RWPE1 (cell line): ENCODE measurements around the gene MTUS2.

Experiments
- CTCF ChIA-PET: fragments of 350-600 bp; sonication (Branson Sonifier 250); formaldehyde crosslinking; extraction: SDS; loops from one replicate; lab custom pipeline; 2021; lab: Yijun Ruan, JAX
- POLR2A ChIA-PET: fragments of 400-600 bp; formaldehyde crosslinking; extraction: SDS; loops from one replicate; lab custom pipeline; 2020; ENCODE audit warnings: antibody characterized with exemption; ENCODE audit not compliant: low non-redundant PET; lab: Yijun Ruan, JAX
- DNase-seq: peaks from one replicate; pipeline ENCODE4 v3.0.0; 2012; ENCODE audit warnings: low spot score
- H3K27ac ChIP-seq: fragments of 450-650 bp; 2 replicates; pipeline ENCODE4 v1.5.1; 2017
- CTCF ChIP-seq: fragments of 450-650 bp; conservative IDR thresholded peaks from 2 replicates; pipeline ENCODE4 v1.5.1; 2017; ENCODE audit warnings: low read depth, mild to moderate bottlenecking

MTUS2 gene

GRCh38 chr13:29301027-29301426 lies 480.9 kb downstream of the MTUS2 start:
- ChIA-PET CTCF (no interaction called here), POLR2A (no interaction called here)
- DNase-seq = no peak
- no peak for TF ChIP-seq CTCF
- H3K27ac ChIP-seq = no peak overlapping the region

- no peak for DNase-seq
- no peak for TF ChIP-seq CTCF
- H3K27ac ChIP-seq = no peak overlapping the region
- ChIA-PET CTCF (no interaction called here), POLR2A (no interaction called here)
Measured at GRCh38 chr13:29304148-29304547, 484.0 kb downstream of the MTUS2 start.

- no peak for TF ChIP-seq CTCF
- DNase-seq = no peak
- CTCF ChIA-PET = no interaction called here
- POLR2A ChIA-PET = no interaction called here
- H3K27ac ChIP-seq = no peak overlapping the region
Measured at GRCh38 chr13:29310806-29311205, 490.7 kb downstream of the MTUS2 start.

- no peak overlapping the region for H3K27ac ChIP-seq
- no peak for DNase-seq
- POLR2A ChIA-PET = no interaction called here
- no peak for TF ChIP-seq CTCF
- CTCF ChIA-PET = no interaction called here
Measured at GRCh38 chr13:29315847-29316246, 495.7 kb downstream of the MTUS2 start.

- no peak overlapping the region for H3K27ac ChIP-seq
- CTCF ChIA-PET = interaction anchor here (0.6 kb wide), 1 partner anchor 282 kb away, joined by 4 read pairs; no protein-coding TSS in a partner anchor
- POLR2A ChIA-PET = no interaction called here
- no peak for TF ChIP-seq CTCF
- no peak for DNase-seq
Measured at GRCh38 chr13:29317828-29318227, 497.7 kb downstream of the MTUS2 start.

- no peak for TF ChIP-seq CTCF
- CTCF ChIA-PET = no interaction called here
- DNase-seq = no peak
- POLR2A ChIA-PET = no interaction called here
- H3K27ac ChIP-seq = no peak overlapping the region
Measured at GRCh38 chr13:29318741-29319140, 498.6 kb downstream of the MTUS2 start.

GRCh38 chr13:29319451-29319850 lies 499.3 kb downstream of the MTUS2 start:
- CTCF ChIA-PET = no interaction called here

More at GRCh38 chr13:29319451-29319850, 499.3 kb downstream of the MTUS2 start:
- TF ChIP-seq CTCF = no peak
- no peak for DNase-seq
- POLR2A ChIA-PET = no interaction called here
- no peak overlapping the region for H3K27ac ChIP-seq
